Thoracic aorta (tissue), 2 donors: ENCODE measurements around the gene NFE2L1. TPM values are rescaled to one million over a fixed set of nuclear protein-coding genes. Genes with fewer than 3 reads are reported as not detected.
A peak's percentile ranks its signal among the peaks of the same experiment; 100 is the strongest.

ENCODE experiments used
- ATAC-seq: fragments of 150-250 bp; one replicate; pipeline ENCODE4 v1.8.0; 2017; ENCODE audit warnings: low read depth; ENCODE audit not compliant: insufficient number of reproducible peaks, low FRiP score
- DNase-seq: peaks from one replicate; pipeline ENCODE4 v3.0.0-alpha.2; 2020; ENCODE audit warnings: low spot score
- H3K27ac ChIP-seq, 2 donors: fragments of 200-600 bp; sonication (generic); 1 replicate in 1 of 2; 2 replicates in 1 of 2; pipeline ENCODE4 v1.5.1; 2016; ENCODE audit warnings: mild to moderate bottlenecking in 2 of 2, moderate library complexity in 2 of 2
- H3K27me3 ChIP-seq: fragments of 200-600 bp; sonication (generic); replicated peaks from 2 replicates; pipeline ENCODE4 v1.6.0; 2016; ENCODE audit warnings: mild to moderate bottlenecking; ENCODE audit not compliant: insufficient read depth
- H3K36me3 ChIP-seq: fragments of 200-600 bp; sonication (generic); one replicate; pipeline ENCODE4 v1.5.1; 2016
- H3K4me1 ChIP-seq, 2 donors: fragments of 200-600 bp; sonication (generic); 1 replicate in 1 of 2; 2 replicates in 1 of 2; pipeline versions ENCODE4 v1.5.1 to v1.6.0; 2016; ENCODE audit warnings: low read depth in 2 of 2, mild to moderate bottlenecking in 1 of 2; ENCODE audit not compliant: control insufficient read depth in 1 of 2
- H3K4me3 ChIP-seq: fragments of 200-600 bp; sonication (generic); 2 replicates; pipeline ENCODE4 v1.5.1; 2016; ENCODE audit warnings: mild to moderate bottlenecking
- H3K9me3 ChIP-seq: fragments of 200-600 bp; sonication (generic); 2 replicates; pipeline ENCODE4 v1.5.1; 2016
- total RNA-seq, 2 donors: library from RNA; depleted of rRNA; stranded (reverse); fragments of >200 nt; gene quantifications; one replicate each; pipeline versions ENCODE4 v1.1.0 to v1.2.3, GENCODE V29; 2016
- TF ChIP-seq, protein P1 (sequence below): fragments of 200-600 bp; sonication (generic); IDR thresholded peaks from one replicate; pipeline ENCODE4 v1.5.1; 2019; ENCODE audit warnings: antibody characterized with exemption

The NFE2L1 gene
- total RNA-seq, 2 donors from 2014 or later = 131 to 155 TPM

- Histone ChIP-seq H3K27ac (peak overlapping the region; percentile 84 to 88), H3K4me1 (peaks cover 19 to 36% of the 10 kb centered on the region in 2 donors), H3K36me3 (no peaks in the 10 kb centered on the region), H3K9me3 (no peaks in the 10 kb centered on the region), H3K4me3 (peak overlapping the region; percentile 74), H3K27me3 (no peaks in the 10 kb centered on the region)
- DNase-seq (no peak), ATAC-seq (no peak)
- TF ChIP-seq, protein P1, sequence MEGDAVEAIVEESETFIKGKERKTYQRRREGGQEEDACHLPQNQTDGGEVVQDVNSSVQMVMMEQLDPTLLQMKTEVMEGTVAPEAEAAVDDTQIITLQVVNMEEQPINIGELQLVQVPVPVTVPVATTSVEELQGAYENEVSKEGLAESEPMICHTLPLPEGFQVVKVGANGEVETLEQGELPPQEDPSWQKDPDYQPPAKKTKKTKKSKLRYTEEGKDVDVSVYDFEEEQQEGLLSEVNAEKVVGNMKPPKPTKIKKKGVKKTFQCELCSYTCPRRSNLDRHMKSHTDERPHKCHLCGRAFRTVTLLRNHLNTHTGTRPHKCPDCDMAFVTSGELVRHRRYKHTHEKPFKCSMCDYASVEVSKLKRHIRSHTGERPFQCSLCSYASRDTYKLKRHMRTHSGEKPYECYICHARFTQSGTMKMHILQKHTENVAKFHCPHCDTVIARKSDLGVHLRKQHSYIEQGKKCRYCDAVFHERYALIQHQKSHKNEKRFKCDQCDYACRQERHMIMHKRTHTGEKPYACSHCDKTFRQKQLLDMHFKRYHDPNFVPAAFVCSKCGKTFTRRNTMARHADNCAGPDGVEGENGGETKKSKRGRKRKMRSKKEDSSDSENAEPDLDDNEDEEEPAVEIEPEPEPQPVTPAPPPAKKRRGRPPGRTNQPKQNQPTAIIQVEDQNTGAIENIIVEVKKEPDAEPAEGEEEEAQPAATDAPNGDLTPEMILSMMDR = no peak
Observed at GRCh38 chr17:48024149-48025039, 23.8 kb upstream of the NFE2L1 start.

GRCh38 chr17:48025040-48025903 lies 22.9 kb upstream of the NFE2L1 start:
- peak overlapping the region; percentile 74 for H3K4me3 ChIP-seq
- peak; percentile 93 for DNase-seq
- no peaks in the 10 kb centered on the region for H3K36me3 ChIP-seq
- peak overlapping the region; percentile 84 to 85 for H3K27ac ChIP-seq
- H3K27me3 ChIP-seq = no peaks in the 10 kb centered on the region
- H3K9me3 ChIP-seq = no peaks in the 10 kb centered on the region
- TF ChIP-seq, protein P1 = peak; percentile 87
- ATAC-seq = peak; percentile 78
- peaks cover 19 to 37% of the 10 kb centered on the region in 2 donors for H3K4me1 ChIP-seq

DNA sequence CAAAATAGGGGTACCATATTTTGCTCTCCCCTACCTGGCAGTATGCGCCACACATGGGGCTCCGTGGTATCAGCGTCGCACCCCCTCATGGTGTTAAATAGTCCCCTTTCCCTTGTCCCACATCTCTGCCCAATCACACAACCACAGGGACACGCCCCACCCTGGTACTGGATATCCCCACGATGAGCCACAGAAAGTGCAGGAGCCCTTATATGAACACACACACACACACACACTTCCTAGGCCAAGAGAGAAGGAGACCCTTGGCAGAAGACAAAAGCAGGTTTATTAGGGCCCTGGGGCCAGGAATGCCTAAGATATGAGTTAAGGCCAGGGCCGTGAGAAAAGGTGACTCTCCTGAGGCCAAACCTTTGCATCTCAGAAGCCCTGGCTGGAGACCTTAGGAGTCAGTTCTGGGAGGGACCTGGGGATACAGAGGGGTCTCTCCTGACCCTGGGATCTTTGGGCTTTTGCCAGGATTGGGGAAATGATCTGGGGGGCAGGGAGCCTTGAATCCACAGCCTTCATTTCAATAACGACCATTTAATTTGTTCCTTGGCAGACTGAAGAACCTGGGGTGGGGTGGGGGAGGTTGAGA lies 22.2 kb upstream of the NFE2L1 start:
- no peaks in the 10 kb centered on the region for H3K9me3 ChIP-seq
- peak overlapping the region; percentile 84 to 85 for H3K27ac ChIP-seq
- no peaks in the 10 kb centered on the region for H3K36me3 ChIP-seq
- H3K4me3 ChIP-seq = peak overlapping the region; percentile 74
- no peaks in the 10 kb centered on the region for H3K27me3 ChIP-seq
- TF ChIP-seq, protein P1 = no peak
- ATAC-seq (no peak), DNase-seq (peak; percentile 17)
- peaks cover 19 to 44% of the 10 kb centered on the region in 2 donors for H3K4me1 ChIP-seq

- peak overlapping the region; percentile 84 to 85 for H3K27ac ChIP-seq
- no peaks in the 10 kb centered on the region for H3K36me3 ChIP-seq
- no peaks in the 10 kb centered on the region for H3K27me3 ChIP-seq
- DNase-seq (peak; percentile 56), ATAC-seq (no peak)
- TF ChIP-seq, protein P1 = peak; percentile 84
- peaks cover 19 to 44% of the 10 kb centered on the region in 2 donors for H3K4me1 ChIP-seq
- no peaks in the 10 kb centered on the region for H3K9me3 ChIP-seq
- peak overlapping the region; percentile 74 for H3K4me3 ChIP-seq
Observed at GRCh38 chr17:48026502-48027321, 21.4 kb upstream of the NFE2L1 start.
